Erythroblast (primary cell): ENCODE measurements around the gene PET100.

ENCODE experiments used
- DNase-seq, 2 experiments: peaks; one replicate each; lab custom pipeline; 2025; lab: John Stamatoyannopoulos, UW
- GATA1 ChIP-seq: IDR thresholded peaks from 2 replicates; pipeline ENCODE4 v1.6.1; 2011; ENCODE audit warnings: low read depth, mild to moderate bottlenecking, control low read depth, low read length, moderate library complexity
- POLR2A ChIP-seq: IDR thresholded peaks from 2 replicates; pipeline ENCODE4 v1.6.1; 2011; ENCODE audit warnings: mild to moderate bottlenecking, low read length

Gene PET100

GRCh38 chr19:7618771-7619510 is 10.7 kb upstream of the PET100 start:
- TF ChIP-seq POLR2A: no peak
- TF ChIP-seq GATA1: no peak

DNA sequence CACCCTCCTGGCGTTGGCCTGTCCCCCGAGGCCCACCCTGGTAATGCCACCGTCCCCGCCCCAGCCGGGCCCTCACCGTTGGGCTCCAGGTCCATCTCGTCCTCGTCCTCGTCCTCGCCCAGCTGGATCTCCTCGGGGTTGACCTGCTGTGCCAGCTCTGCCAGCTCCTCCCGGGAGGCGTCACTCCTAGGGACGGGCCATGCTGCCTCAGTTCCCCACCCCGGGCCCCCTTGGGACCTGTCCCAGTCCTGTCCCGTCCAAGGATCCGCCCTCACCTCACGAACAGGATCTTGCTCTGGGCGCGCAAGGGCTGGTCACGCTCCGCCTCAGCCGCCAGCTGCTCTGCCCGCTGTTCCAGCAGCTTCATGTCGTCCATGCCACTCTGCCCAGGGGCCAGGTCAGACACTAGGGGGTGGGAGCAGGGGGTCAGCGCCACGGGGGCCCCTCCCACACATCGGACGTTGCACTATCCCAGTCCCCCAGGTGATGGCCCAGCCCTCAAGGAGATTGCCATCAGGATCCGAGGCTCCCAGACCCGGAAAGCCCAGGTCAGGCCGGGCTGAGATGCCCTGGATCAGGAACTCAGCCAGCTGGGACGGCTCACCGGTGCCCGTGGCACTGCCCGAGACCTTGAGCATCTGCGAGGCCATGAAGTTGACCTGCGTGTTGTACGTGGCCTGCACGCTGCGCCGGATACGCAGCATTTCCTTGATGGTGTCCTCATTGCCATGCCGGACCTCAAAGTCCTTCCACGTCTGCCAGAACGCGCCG is 9.7 kb upstream of the PET100 start:
- no peak for DNase-seq
- TF ChIP-seq POLR2A: no peak
- TF ChIP-seq GATA1: no peak

More at GRCh38 chr19:7618771-7619510, 10.7 kb upstream of the PET100 start:
- DNase-seq: no peak

- TF ChIP-seq POLR2A (no peak), GATA1 (no peak)
- DNase-seq: no peak
Observed at GRCh38 chr19:7620442-7621412, 8.9 kb upstream of the PET100 start.

DNA sequence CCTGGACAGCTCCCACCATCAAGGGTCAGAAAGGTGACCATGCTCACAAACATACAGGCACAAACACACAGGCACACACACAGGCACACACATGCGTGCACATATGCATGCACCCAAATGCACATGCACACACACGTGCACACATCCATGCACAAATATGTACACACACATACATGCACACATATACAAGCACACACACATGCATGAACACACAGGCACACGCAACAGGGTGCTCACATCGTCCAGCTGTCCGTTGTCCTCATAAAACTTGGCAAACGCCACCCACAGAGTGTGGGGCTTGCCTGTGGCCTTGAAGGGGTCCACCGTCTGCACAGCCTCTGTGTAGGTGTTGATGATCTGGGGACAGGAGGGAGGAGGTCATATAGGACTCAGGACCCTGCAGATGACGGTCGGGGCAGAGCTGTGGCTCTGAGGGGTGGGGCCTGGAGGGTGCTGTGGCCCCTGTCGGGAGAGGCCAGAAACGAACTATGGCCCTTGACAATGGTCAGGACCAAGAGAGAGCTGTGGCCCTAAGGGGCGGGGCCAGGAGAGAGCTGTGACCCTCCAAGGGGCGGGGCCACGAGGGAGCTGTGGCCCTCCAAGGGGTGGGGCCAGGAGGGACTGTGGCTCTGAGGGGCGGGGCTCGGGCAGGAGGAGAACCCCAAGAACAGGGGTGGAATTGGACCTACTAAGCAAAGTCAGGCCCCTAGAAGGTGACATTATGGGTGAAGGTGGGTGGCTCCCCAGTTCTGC is 6.5 kb upstream of the PET100 start:
- no peak for DNase-seq
- TF ChIP-seq GATA1: no peak
- TF ChIP-seq POLR2A: no peak

GRCh38 chr19:7623725-7624603 is 5.6 kb upstream of the PET100 start:
- TF ChIP-seq GATA1: no peak
- no peak for DNase-seq

GRCh38 chr19:7624810-7625209 is 4.8 kb upstream of the PET100 start:
- TF ChIP-seq POLR2A (no peak), GATA1 (no peak)

DNA sequence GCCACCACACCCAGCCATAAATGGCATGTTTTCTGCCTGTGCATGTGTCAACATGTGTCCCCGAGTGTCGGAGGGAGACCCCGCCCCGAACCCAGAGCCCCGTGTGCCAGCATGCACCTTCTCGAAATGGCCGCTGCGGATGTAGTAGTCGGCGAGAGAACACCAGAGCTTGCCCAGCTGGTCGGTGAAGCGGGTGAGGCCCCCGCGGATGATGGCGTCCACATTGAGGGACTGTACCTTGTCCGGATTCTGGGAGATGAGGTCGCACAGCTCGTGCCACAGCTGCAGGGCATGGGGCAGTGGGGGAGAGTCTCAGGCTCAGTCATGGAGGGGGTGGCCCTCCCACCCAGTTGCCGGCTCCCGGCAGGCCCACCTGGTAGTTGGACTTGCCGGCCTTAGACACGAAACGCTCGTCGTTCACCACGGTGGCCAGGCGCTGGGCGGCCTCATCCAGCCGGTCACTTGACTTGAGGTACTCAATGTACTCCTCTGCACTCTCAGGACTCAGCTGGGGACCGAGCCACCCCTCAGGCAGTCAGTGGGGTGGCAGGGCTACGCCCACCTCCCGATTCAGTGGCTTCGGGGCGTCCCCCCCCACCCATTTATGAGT is 3.7 kb upstream of the PET100 start:
- TF ChIP-seq POLR2A: no peak
- no peak for TF ChIP-seq GATA1
- no peak for DNase-seq

More at GRCh38 chr19:7624810-7625209, 4.8 kb upstream of the PET100 start:
- no peak for DNase-seq

GRCh38 chr19:7627166-7627565 is 2.4 kb upstream of the PET100 start:
- DNase-seq: no peak
- TF ChIP-seq GATA1 (no peak), POLR2A (no peak)

DNA sequence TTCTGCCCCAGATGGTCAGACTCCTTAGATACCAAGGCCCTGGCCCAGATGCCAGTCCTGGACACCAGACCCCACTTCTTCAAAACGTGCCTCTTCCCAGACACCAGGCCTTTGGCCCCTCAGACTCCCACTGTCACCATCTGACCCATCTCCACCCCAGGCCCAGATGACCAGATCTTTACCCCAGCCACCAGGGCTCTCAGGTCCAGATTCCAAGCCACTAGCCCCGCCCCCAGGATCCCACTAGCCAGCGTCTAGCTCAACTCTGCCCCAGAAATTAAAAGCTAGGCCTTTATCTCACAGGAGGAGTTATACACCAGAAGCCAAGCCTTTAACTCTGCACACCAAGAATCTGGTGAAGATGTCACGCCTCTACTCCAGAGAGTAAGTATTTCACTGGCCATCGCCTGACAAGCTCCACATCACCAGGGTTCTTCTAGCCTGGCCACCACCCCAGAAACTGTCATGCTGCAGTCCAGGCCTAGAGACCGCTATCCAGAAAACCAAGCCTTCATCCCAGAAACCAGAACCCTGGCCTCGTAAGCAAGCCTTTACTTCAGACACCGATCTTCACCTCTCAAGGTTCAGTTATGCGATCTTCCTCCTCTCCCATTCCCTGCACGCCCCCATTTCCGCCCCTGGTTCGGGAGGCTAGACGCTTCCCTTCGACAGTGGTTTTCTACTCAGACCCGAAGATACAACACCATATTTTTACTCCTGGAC is 843 bp upstream of the PET100 start:
- DNase-seq: no peak
- TF ChIP-seq GATA1 (no peak), POLR2A (no peak)

DNA sequence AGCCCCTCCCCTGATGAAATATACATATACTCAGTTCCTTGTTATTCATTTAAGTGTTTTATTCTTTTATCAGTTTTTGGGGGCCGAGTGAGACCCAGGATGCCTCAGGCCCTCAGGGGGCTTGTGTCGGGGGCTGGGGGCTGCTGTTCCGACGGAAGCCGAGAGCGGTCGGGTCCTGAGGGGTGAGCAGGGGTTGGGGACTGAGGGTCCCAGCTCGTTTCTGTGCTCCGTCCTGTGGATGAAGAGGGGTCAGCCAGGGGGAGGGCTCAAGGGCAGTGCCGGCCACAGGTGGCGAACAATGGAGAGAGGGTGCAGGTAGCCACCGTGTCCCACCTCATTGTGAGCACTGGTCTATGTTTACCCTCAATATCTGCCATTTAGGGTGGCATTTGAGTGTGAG is 2.0 kb downstream of the PET100 start:
- DNase-seq: no peak
- TF ChIP-seq POLR2A (no peak), GATA1 (no peak)
